OCI-LY7 (cell line): ENCODE measurements around the gene MCOLN3. TPM values are rescaled to one million over a fixed set of nuclear protein-coding genes. Genes with fewer than 3 reads are reported as not detected.

Experiments used
- BruUV-seq: library from RNA; stranded (reverse); fragments of 400-500 nt; replicated peaks from 2 replicates; lab custom pipeline; 2021; lab: Mats Ljungman, UMichigan
- CTCF ChIA-PET: fragments of 300-600 bp; sonication (Branson Sonifier 250); formaldehyde crosslinking; loops from one replicate; lab custom pipeline; 2022; ENCODE audit warnings: antibody characterized with exemption; ENCODE audit not compliant: unreplicated experiment; lab: Charles Lee
- POLR2A ChIA-PET: fragments of 300-600 bp; sonication (Branson Sonifier 250); formaldehyde crosslinking; loops from one replicate; lab custom pipeline; 2022; ENCODE audit warnings: antibody characterized with exemption; lab: Charles Lee
- DNase-seq: peaks from one replicate; pipeline ENCODE4 v3.0.0-alpha.2; 2015; ENCODE audit warnings: low spot score
- H2AFZ ChIP-seq: fragments of 200-600 bp; sonication (generic), shearing (Covaris generic); 2 replicates; pipeline ENCODE4 v1.6.1; 2014; ENCODE audit warnings: mild to moderate bottlenecking, antibody characterized with exemption, low read length, moderate library complexity
- H3K27ac ChIP-seq: fragments of 200-600 bp; sonication (generic); 2 replicates; pipeline ENCODE4 v1.5.1; 2014; ENCODE audit warnings: mixed run types, low read depth, mild to moderate bottlenecking, moderate library complexity, low read length, inconsistent platforms; ENCODE audit not compliant: poor library complexity, severe bottlenecking
- H3K36me3 ChIP-seq: fragments of 200-600 bp; sonication (generic); 2 replicates; pipeline ENCODE4 v1.6.1; 2014; ENCODE audit warnings: mild to moderate bottlenecking, antibody characterized with exemption, low read length, moderate library complexity, mixed read lengths; ENCODE audit not compliant: insufficient read depth
- H3K4me1 ChIP-seq: fragments of 200-600 bp; sonication (generic); 2 replicates; pipeline ENCODE4 v1.5.1; 2014; ENCODE audit warnings: mild to moderate bottlenecking, low read length; ENCODE audit not compliant: insufficient read depth, poor library complexity, severe bottlenecking
- H3K4me2 ChIP-seq: fragments of 200-600 bp; sonication (generic); 2 replicates; pipeline ENCODE4 v1.6.1; 2014; ENCODE audit warnings: mild to moderate bottlenecking, low read length
- H3K4me3 ChIP-seq: fragments of 200-600 bp; sonication (generic); 2 replicates; pipeline ENCODE4 v1.5.1; 2014; ENCODE audit warnings: mild to moderate bottlenecking, low read depth, low read length; ENCODE audit not compliant: poor library complexity, severe bottlenecking
- H3K79me2 ChIP-seq: fragments of 200-600 bp; sonication (generic); 2 replicates; pipeline ENCODE4 v1.6.1; 2016; ENCODE audit warnings: low read depth, mild to moderate bottlenecking, low read length, moderate library complexity, mixed read lengths; ENCODE audit not compliant: insufficient read depth
- H3K9me2 ChIP-seq: fragments of 200-600 bp; sonication (generic); 2 replicates; pipeline ENCODE4 v1.6.1; 2016; ENCODE audit warnings: mild to moderate bottlenecking, low read length, mixed read lengths; ENCODE audit not compliant: insufficient read depth
- H3K9me3 ChIP-seq: fragments of 200-600 bp; sonication (generic); 2 replicates; pipeline ENCODE4 v1.6.1; 2014; ENCODE audit warnings: mild to moderate bottlenecking, mixed run types, low read length, mixed read lengths
- H4K20me1 ChIP-seq: fragments of 200-600 bp; sonication (generic); 2 replicates; pipeline ENCODE4 v1.6.1; 2014; ENCODE audit warnings: mild to moderate bottlenecking, antibody characterized with exemption, low read length, moderate library complexity, mixed read lengths; ENCODE audit not compliant: insufficient read depth
- CTCF ChIP-seq: fragments of 200-600 bp; sonication (generic); conservative IDR thresholded peaks from 2 replicates; pipeline ENCODE4 v1.5.1; 2014; ENCODE audit warnings: mild to moderate bottlenecking, antibody characterized with exemption, low read length, moderate library complexity, mixed read lengths
- EZH2phosphoT487 ChIP-seq: fragments of 200-600 bp; sonication (generic); IDR thresholded peaks from 2 replicates; pipeline ENCODE4 v1.6.1; 2018; ENCODE audit warnings: low read depth, borderline replicate concordance, mild to moderate bottlenecking, mixed run types, antibody characterized with exemption, low read length, moderate library complexity, mixed read lengths
- intact Hi-C: fragments of 100-400 bp; cut with micrococcal nuclease; formaldehyde crosslinking; loops from one replicate; pipeline ENCODE4 v1.10.0; 2022; ENCODE audit not compliant: unreplicated experiment
- total RNA-seq, 2 experiments: library from RNA; depleted of rRNA in 1 of 2; stranded (reverse); fragments of >200 nt in 1 of 2; shearing (Covaris generic) in 1 of 2; gene quantifications; 2 replicates each; pipeline ENCODE4 v1.2.3, GENCODE V29; 2014 to 2022

Gene MCOLN3
- total RNA-seq, 2 experiments from 2014 or later, result not detected

- peak overlapping the region; percentile 40; the same call in 1 of the 2 replicates for H3K4me2 ChIP-seq
- DNase-seq, result peak; percentile 58
- CTCF ChIA-PET, result interaction anchor here (0.6 to 1.6 kb wide), 3 partner anchors 16 to 83 kb away, joined by 3 to 13 read pairs (median 10); no protein-coding TSS in a partner anchor
- H3K36me3 ChIP-seq, result no peaks in the 10 kb centered on the region
- no peak overlapping the region for H3K4me3 ChIP-seq
- no peak for TF ChIP-seq EZH2phosphoT487
- TF ChIP-seq CTCF, result peak; percentile 70
- no peaks in the 10 kb centered on the region for H3K9me3 ChIP-seq
- peaks cover 4% of the 10 kb centered on the region for H3K4me1 ChIP-seq
- POLR2A ChIA-PET, result interaction anchor here (0.6 to 1.9 kb wide), 9 partner anchors 8 to 324 kb away, joined by 3 to 6 read pairs (median 4); partner anchors contain the start of gene C1orf52
- BruUV-seq, result no TSS peak
- peak overlapping the region; percentile 46; the same call in 1 of the 2 replicates for H2AFZ ChIP-seq
- H3K27ac ChIP-seq, result no peak overlapping the region
- H3K9me2 ChIP-seq, result no peaks in the 10 kb centered on the region
- no peaks in the 10 kb centered on the region for H3K79me2 ChIP-seq
- intact Hi-C loops, result loop anchor here (1.0 kb wide), 3 partner anchors 28 to 82 kb away; no protein-coding TSS in a partner anchor
- no peaks in the 10 kb centered on the region for H4K20me1 ChIP-seq
Observed at GRCh38 chr1:85027242-85027983, 20.9 kb downstream of the MCOLN3 start.

GRCh38 chr1:85025940-85026339 is 22.4 kb downstream of the MCOLN3 start:
- Histone ChIP-seq H2AFZ (no peak overlapping the region), H3K4me2 (no peak overlapping the region), H3K27ac (no peak overlapping the region), H4K20me1 (no peaks in the 10 kb centered on the region), H3K79me2 (no peaks in the 10 kb centered on the region), H3K9me3 (no peaks in the 10 kb centered on the region), H3K4me3 (no peak overlapping the region), H3K36me3 (no peaks in the 10 kb centered on the region), H3K4me1 (peaks cover 4% of the 10 kb centered on the region), H3K9me2 (no peaks in the 10 kb centered on the region)
- ChIA-PET CTCF (no interaction called here), POLR2A (interaction anchor here (0.9 kb wide), 1 partner anchor 24 kb away, joined by 3 read pairs; no protein-coding TSS in a partner anchor)
- TF ChIP-seq EZH2phosphoT487 (no peak), CTCF (no peak)
- intact Hi-C loops, result no loop called here
- no TSS peak for BruUV-seq
- no peak for DNase-seq

GRCh38 chr1:85024736-85025135 is 23.6 kb downstream of the MCOLN3 start:
- H3K27ac ChIP-seq, result no peak overlapping the region
- intact Hi-C loops, result no loop called here
- peaks cover 4% of the 10 kb centered on the region for H3K4me1 ChIP-seq
- H3K4me3 ChIP-seq, result no peak overlapping the region
- TF ChIP-seq CTCF (no peak), EZH2phosphoT487 (no peak)
- H3K9me3 ChIP-seq, result no peaks in the 10 kb centered on the region
- H2AFZ ChIP-seq, result no peak overlapping the region
- BruUV-seq, result no TSS peak
- DNase-seq, result no peak
- H3K9me2 ChIP-seq, result no peaks in the 10 kb centered on the region
- H3K4me2 ChIP-seq, result no peak overlapping the region
- POLR2A ChIA-PET, result interaction anchor here (0.5 to 0.9 kb wide), 5 partner anchors 16 to 398 kb away, joined by 3 to 4 read pairs (median 4); no protein-coding TSS in a partner anchor
- no peaks in the 10 kb centered on the region for H3K79me2 ChIP-seq
- no peaks in the 10 kb centered on the region for H3K36me3 ChIP-seq
- H4K20me1 ChIP-seq, result no peaks in the 10 kb centered on the region
- CTCF ChIA-PET, result no interaction called here
